Body of pancreas (tissue), 4 donors: ENCODE data around the gene FOXP1.

Source experiments
- POLR2A ChIP-seq, 3 donors: fragments of 450-650 bp; IDR thresholded peaks; one replicate each; pipeline ENCODE4 v1.6.1; 2016; ENCODE audit warnings: antibody characterized with exemption in 3 of 3, mild to moderate bottlenecking in 2 of 3
- TF ChIP-seq, protein P1 (sequence below), 7 experiments: fragments of 450-650 bp in 4 of 7; fragments of 200-600 bp in 3 of 7; sonication (generic) in 3 of 7; IDR thresholded peaks; one replicate each; pipeline ENCODE4 v1.5.1; 2016 to 2019; ENCODE audit warnings: antibody characterized with exemption in 7 of 7

DNA sequence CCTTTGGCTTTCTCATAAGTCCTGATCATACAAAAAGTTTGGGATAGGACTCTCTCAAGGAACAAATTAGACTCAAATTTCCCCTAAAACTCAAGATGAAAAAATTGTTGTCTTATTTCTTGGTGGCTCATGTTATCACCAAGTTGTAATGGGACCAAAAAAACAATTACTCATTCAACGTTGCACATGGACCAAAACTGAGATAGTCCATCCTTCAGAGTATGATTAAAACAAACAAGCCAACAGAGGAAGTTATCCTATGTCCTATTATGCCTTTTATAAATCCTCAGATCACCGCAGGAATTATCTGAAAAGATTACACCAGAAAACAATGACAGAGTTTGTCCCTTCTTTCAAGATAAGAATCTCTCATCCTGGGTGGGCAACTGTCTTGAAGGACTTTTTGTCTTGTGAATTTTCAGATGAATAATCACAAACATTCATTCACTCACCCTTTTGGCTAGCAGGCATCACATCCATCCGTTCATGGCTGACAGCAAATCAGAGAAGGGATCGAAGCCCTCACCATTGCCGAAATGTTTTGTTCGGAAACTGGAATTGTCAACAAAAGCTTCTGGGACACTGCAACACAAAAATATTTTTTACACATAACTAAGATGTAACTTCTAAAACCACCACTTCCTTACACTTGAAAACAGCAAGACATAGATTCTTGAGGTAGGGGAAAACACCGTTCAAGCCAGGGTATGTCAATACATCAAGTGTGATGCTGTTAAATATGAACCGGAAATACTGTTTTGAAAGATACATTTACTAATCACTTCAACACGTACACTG lies 90.4 kb downstream of the FOXP1 start:
- TF ChIP-seq, protein P1, sequence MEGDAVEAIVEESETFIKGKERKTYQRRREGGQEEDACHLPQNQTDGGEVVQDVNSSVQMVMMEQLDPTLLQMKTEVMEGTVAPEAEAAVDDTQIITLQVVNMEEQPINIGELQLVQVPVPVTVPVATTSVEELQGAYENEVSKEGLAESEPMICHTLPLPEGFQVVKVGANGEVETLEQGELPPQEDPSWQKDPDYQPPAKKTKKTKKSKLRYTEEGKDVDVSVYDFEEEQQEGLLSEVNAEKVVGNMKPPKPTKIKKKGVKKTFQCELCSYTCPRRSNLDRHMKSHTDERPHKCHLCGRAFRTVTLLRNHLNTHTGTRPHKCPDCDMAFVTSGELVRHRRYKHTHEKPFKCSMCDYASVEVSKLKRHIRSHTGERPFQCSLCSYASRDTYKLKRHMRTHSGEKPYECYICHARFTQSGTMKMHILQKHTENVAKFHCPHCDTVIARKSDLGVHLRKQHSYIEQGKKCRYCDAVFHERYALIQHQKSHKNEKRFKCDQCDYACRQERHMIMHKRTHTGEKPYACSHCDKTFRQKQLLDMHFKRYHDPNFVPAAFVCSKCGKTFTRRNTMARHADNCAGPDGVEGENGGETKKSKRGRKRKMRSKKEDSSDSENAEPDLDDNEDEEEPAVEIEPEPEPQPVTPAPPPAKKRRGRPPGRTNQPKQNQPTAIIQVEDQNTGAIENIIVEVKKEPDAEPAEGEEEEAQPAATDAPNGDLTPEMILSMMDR (IDR thresholded peaks at IDR 0.05) = no peak
- no peak for TF ChIP-seq POLR2A (IDR thresholded peaks at IDR 0.05)
